Smooth muscle cell (in vitro differentiated cells): ENCODE data around the gene IQCK. TPM values are rescaled to one million over a fixed set of nuclear protein-coding genes. Genes with fewer than 3 reads are reported as not detected.

Experiments used
- DNase-seq: peaks from one replicate; lab custom pipeline; 2025; ENCODE audit not compliant: unreplicated experiment; lab: John Stamatoyannopoulos, UW
- H2AFZ ChIP-seq: fragments of 200-600 bp; sonication (generic); 2 replicates; pipeline ENCODE4 v1.6.0; 2016; ENCODE audit warnings: antibody characterized with exemption, low read depth, mild to moderate bottlenecking
- H3F3A ChIP-seq: fragments of 200-600 bp; sonication (generic); 2 replicates; pipeline ENCODE4 v1.6.0; 2017; ENCODE audit warnings: antibody characterized with exemption, low read depth
- H3K27ac ChIP-seq: fragments of 200-600 bp; sonication (generic); 2 replicates; pipeline ENCODE4 v1.5.1; 2016; ENCODE audit warnings: low read depth, mild to moderate bottlenecking
- H3K27me3 ChIP-seq: fragments of 200-600 bp; sonication (generic); 2 replicates; pipeline ENCODE4 v1.6.1; 2016; ENCODE audit warnings: low read depth, mild to moderate bottlenecking
- H3K36me3 ChIP-seq: fragments of 200-600 bp; sonication (generic); 2 replicates; pipeline ENCODE4 v1.5.1; 2016; ENCODE audit warnings: low read depth
- H3K4me1 ChIP-seq: fragments of 200-600 bp; sonication (generic); 2 replicates; pipeline ENCODE4 v1.5.1; 2016; ENCODE audit warnings: low read depth
- H3K4me2 ChIP-seq: fragments of 200-600 bp; sonication (generic); 2 replicates; pipeline ENCODE4 v1.6.0; 2016; ENCODE audit warnings: mild to moderate bottlenecking
- H3K4me3 ChIP-seq: fragments of 200-600 bp; sonication (generic); 2 replicates; pipeline ENCODE4 v1.5.1; 2016; ENCODE audit warnings: mild to moderate bottlenecking
- H3K79me2 ChIP-seq: fragments of 200-600 bp; sonication (generic); 2 replicates; pipeline ENCODE4 v1.6.0; 2016; ENCODE audit warnings: low read depth, mild to moderate bottlenecking
- H3K9ac ChIP-seq: fragments of 200-600 bp; sonication (generic); 2 replicates; pipeline ENCODE4 v1.6.0; 2016; ENCODE audit warnings: low read depth
- H3K9me3 ChIP-seq: fragments of 200-600 bp; sonication (generic); replicated peaks from 2 replicates; pipeline ENCODE4 v1.5.1; 2016; ENCODE audit warnings: low read depth
- H4K20me1 ChIP-seq: fragments of 200-600 bp; sonication (generic); 2 replicates; pipeline ENCODE4 v1.6.0; 2016; ENCODE audit warnings: low read depth
- CTCF ChIP-seq: fragments of 200-600 bp; sonication (generic); IDR thresholded peaks from 2 replicates; pipeline ENCODE4 v1.5.1; 2017; ENCODE audit warnings: borderline replicate concordance, mild to moderate bottlenecking, antibody characterized with exemption; ENCODE audit not compliant: insufficient read depth, poor library complexity, severe bottlenecking
- WGBS: methylation state at CpG from one replicate; pipeline ENCODE4 v1.1.7; 2016; ENCODE audit warnings: low lambda C conversion rate; 5-methylcytosine and 5-hydroxymethylcytosine counted together
- polyA plus RNA-seq: library from polyadenylated mRNA; unstranded; fragments of >200 nt; fragmentation: Nextera tagmentation; extraction: Ambion mirVana; gene quantifications from 2 replicates; pipeline ENCODE4 v1.2.1, GENCODE V29; 2016
- total RNA-seq: library from RNA; depleted of rRNA; stranded (reverse); fragments of >200 nt; gene quantifications from 2 replicates; pipeline ENCODE4 v1.2.3, GENCODE V29; 2014

The IQCK gene
- total and polyA plus RNA-seq, 2 experiments from 2014 or later, result 11.2 to 14.6 TPM

DNA sequence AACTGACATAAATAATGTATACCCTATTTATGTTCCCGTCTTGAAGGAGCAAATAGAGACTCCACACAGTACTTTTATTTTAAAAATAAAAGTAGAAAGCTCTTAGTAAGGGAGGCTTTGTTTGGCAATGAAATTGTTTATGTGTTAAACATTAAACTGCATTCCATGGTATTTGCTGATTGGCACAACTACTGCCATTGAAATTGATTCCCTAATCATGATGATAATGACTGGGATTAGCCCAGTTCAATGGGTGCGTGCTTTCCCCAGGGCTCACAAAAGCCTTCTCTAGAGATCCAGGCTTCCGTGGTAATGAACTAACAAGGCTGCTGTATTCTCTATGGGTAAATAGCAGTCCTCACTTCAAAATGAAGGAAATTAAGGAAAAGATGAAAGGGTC is 99.1 kb downstream of the IQCK start:
- H3K4me1 ChIP-seq, result no peaks in the 10 kb centered on the region
- no peaks in the 10 kb centered on the region for H3K79me2 ChIP-seq
- no peaks in the 10 kb centered on the region for H4K20me1 ChIP-seq
- no peak overlapping the region for H3K9ac ChIP-seq
- peak overlapping the region; percentile 34 for H3K4me2 ChIP-seq
- no peak overlapping the region for H2AFZ ChIP-seq
- no peak for TF ChIP-seq CTCF
- H3K9me3 ChIP-seq, result no peaks in the 10 kb centered on the region
- H3K4me3 ChIP-seq, result no peak overlapping the region
- DNase-seq, result no peak
- peak overlapping the region; percentile 39 for H3K27ac ChIP-seq
- H3K27me3 ChIP-seq, result no peaks in the 10 kb centered on the region
- 43% methylated on average over 3 of the region's 3 CpGs for WGBS
- no peaks in the 10 kb centered on the region for H3F3A ChIP-seq
- H3K36me3 ChIP-seq, result no peaks in the 10 kb centered on the region

- TF ChIP-seq CTCF, result no peak
- no peak for DNase-seq
- Histone ChIP-seq H3K4me3 (no peak overlapping the region), H3K9ac (no peak overlapping the region), H3K4me2 (peak overlapping the region; percentile 34), H3K27ac (peak overlapping the region; percentile 39), H3F3A (no peaks in the 10 kb centered on the region), H2AFZ (no peak overlapping the region), H3K4me1 (no peaks in the 10 kb centered on the region), H3K79me2 (no peaks in the 10 kb centered on the region), H4K20me1 (no peaks in the 10 kb centered on the region), H3K36me3 (no peaks in the 10 kb centered on the region), H3K9me3 (no peaks in the 10 kb centered on the region), H3K27me3 (no peaks in the 10 kb centered on the region)
- 38% methylated on average over 7 of the region's 7 CpGs for WGBS
Observed at GRCh38 chr16:19817875-19818274, 99.8 kb downstream of the IQCK start.

DNA sequence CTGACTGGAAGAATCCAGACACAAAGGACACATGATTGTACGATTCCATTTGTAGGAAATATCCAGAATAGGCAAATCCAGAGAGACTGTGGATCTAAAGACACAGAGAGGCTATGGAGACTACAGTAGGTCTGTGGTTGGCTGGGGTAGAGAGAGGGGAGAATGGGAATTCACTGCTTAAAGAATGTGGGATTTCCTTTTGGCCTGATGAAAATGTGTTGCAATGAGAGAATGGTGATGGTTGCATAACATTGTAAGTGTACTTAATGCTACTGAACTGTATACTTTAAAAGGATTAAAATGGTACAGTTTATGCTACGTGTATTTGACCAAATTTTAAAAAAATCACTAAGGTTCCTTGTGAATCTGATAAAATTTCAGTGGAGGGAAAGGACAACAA is 104.5 kb downstream of the IQCK start:
- Histone ChIP-seq H3F3A (no peaks in the 10 kb centered on the region), H3K27ac (peak overlapping the region; percentile 56), H4K20me1 (no peaks in the 10 kb centered on the region), H3K9me3 (no peaks in the 10 kb centered on the region), H3K79me2 (no peaks in the 10 kb centered on the region), H3K4me2 (peak overlapping the region; percentile 54), H3K9ac (no peak overlapping the region), H3K4me3 (no peak overlapping the region), H3K4me1 (no peaks in the 10 kb centered on the region), H3K36me3 (no peaks in the 10 kb centered on the region), H2AFZ (no peak overlapping the region), H3K27me3 (no peaks in the 10 kb centered on the region)
- 43% methylated on average over 2 of the region's 2 CpGs for WGBS
- TF ChIP-seq CTCF, result no peak
- no peak for DNase-seq

- Histone ChIP-seq H3F3A (no peaks in the 10 kb centered on the region), H3K27ac (no peak overlapping the region), H3K4me2 (no peak overlapping the region), H3K27me3 (no peaks in the 10 kb centered on the region), H4K20me1 (no peaks in the 10 kb centered on the region), H3K4me1 (no peaks in the 10 kb centered on the region), H3K36me3 (no peaks in the 10 kb centered on the region), H3K79me2 (no peaks in the 10 kb centered on the region), H2AFZ (no peak overlapping the region), H3K9ac (no peak overlapping the region), H3K9me3 (no peaks in the 10 kb centered on the region), H3K4me3 (no peak overlapping the region)
- 98% methylated on average over 6 of the region's 6 CpGs for WGBS
- DNase-seq, result no peak
- no peak for TF ChIP-seq CTCF
Observed at GRCh38 chr16:19823322-19823721, 105.3 kb downstream of the IQCK start.
